ENCODE measurements around the gene AFAP1L1.

The AFAP1L1 gene

DNA sequence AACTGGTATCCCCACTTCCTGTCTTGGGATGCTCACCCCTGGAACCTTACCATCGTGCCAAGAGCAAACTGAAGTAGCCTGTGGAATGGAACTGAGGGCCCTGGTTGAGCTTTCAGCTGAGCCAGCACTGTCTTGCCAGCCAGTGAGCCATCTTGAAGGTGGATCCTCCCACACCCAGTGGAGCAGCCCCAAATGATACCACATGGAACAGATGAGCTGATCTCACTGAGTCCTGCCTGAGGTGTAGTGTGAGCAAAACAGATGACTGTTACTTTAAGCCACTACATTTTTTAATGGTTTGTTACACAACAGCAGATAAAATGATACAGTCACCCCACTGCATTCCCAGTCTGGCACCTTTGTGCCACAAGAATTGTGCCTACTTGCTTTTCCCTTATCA lies 84.0 kb downstream of the AFAP1L1 start:
- DNase-seq = no peak

DNA sequence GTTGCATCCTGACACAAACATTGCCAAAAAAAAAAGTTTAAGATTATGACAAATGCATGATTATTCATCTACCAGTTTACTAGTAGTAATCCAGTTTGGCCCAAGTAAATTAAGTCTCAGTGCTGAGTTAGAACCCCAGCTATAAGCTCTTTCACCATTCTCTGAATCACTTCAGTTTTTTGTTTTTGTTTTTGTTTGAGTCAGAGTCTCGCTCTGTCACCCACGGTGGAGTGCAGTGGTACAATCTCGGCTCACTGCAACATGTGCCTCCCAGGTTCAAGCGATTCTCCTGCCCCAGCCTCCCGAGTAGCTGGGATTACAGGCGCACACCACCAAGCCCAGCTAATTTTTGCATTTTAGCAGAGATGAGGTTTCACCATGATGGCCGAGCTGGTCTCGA lies 84.7 kb downstream of the AFAP1L1 start:
- no peak for DNase-seq

DNA sequence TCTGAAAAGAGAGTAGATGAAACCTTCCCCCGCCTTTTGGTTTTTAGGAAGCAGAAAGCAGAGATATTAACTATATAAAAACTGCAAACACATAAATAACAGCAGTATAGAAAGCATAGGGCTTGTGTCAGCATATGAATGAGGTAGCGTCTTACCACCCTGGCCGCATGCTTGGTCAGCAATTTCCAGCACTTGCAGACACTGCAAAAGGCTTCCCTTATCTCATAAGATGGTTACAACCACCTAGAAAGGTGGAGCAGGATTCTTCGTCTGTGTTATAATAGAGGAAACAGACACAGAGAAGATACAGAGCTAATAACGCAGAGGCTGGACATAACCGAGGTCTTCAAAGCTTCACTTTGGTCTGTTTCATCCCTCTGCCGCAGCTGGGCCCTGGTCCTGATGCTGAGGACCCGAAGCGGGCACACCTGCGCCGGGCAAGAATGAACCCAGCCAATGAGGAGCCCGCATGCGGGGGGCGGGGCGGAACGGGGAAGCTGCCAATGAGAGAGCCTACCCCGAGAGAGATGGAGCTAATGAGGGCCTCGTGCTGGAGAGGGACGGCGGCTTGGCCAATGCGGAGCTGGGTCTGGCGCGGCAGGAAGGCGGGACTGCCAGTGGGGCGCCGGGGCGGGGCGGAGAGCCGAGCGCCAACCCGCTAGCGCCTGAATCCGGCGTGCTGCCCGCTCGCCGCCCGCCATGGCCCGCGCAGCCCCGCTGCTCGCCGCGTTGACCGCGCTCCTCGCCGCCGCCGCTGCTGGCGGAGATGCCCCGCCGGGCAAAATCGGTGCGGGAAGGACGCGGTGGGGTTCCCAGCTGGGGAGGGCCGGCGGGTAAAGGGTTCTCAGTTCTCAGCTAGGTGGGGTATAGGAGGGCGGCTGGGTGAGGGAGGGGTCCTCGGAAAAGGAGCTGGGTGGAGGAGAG lies 86.0 kb downstream of the AFAP1L1 start, which contains the start of gene PCYOX1L:
Gene PCYOX1L (plus strand): TSS at position 677 of the 924 bp plus-strand sequence. CDS start 23 bp downstream, at position 700.
- DNase-seq = peak; percentile 98

DNA sequence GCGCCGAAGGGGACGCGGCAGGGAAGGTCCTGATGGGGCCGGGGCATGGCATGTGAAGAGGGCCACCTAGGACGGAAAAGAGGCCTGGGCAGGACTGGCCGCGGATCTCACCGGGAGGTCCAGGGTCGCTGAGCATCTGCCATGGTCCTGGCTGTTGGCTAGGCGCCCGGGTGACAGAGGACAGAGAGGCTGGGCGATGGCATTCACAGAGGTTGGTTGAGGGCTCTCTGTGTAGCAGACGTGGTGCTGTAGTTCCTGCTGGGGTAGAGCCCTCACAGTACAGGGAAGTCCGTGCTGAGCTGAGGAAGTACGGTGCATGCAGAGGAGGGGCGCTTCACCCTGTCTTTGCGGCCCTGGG lies 86.6 kb downstream of the AFAP1L1 start:
- peak; percentile 26 for DNase-seq

DNA sequence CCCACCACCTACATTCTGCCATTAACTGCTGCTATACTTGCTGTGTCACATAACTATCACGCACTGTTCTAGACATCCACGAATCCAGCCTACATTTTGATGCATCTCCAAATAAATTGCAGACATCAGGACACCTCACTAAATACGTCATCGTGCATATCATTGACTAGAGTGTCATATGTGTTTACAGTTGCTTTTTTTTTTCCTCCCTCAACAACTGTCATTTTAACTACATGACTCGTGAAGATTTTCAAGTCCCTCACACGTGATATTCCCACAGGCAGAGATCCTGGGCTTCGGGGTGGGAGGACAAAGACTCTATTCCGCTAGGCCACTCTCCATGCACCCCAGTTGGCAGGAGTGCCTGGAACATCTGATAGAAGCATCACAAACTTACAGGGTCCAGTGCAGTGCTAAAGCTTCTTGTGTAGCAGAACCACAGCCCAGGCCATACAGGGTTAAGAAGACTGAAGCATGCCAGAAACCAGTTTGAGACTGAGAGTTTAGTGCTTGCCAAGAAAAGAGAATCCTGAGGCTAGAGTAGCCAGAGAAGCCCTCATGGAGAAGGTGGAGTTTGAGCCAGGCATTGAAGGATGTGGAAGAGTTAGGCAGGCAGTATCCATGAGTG lies 87.3 kb downstream of the AFAP1L1 start:
- DNase-seq = no peak

DNA sequence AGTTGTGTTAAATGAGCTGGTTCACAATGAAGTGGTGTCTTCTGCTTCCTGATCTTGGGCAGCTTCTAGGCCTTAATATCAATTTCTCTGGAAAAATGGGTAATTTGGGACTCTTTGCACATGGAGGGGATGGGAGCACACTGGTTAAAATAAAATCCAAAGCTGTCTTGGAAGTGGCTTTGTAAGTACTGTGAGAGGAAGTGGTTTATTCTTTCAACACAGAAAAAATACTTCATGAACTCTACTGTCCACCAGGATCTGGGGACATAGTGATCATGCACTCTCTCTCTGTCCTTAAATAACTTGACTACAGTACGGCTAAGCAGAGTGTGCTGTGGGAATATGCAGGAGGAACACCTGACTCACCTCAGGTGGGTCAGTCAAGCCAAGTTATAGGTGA lies 88.6 kb downstream of the AFAP1L1 start:
- no peak for DNase-seq

DNA sequence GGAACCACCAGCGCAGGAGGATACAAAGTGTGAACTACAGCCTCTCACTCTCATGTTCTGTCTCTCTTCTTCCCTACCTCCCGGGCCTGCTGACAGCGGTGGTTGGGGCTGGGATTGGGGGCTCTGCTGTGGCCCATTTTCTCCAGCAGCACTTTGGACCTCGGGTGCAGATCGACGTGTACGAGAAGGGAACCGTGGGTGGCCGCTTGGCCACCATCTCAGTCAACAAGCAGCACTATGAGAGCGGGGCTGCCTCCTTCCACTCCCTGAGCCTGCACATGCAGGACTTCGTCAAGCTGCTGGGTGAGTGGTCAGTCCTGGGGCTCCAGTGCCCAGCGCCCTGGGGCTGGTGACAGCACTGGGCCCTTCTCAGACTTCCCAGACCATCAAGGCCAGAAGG lies 90.9 kb downstream of the AFAP1L1 start:
- DNase-seq = no peak

DNA sequence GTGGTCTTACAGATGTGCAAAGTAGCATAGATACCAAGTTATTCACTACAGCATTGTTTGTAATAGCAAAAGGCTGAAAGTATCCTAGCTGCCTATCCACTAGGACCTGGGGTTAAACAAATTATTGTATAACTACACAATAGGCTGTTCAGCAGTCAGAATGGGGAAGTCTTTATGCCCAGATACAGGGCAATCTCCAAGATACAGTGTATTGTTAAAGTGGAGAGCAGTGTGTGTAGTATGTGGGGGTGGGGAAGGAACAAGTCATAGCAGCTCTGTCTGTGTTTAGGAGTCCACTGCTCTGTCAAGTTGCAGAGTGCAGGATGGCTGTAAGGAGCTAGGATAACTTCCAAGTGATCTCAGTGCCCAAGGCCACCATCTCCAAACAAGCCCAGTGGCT lies 91.7 kb downstream of the AFAP1L1 start:
- DNase-seq = no peak

DNA sequence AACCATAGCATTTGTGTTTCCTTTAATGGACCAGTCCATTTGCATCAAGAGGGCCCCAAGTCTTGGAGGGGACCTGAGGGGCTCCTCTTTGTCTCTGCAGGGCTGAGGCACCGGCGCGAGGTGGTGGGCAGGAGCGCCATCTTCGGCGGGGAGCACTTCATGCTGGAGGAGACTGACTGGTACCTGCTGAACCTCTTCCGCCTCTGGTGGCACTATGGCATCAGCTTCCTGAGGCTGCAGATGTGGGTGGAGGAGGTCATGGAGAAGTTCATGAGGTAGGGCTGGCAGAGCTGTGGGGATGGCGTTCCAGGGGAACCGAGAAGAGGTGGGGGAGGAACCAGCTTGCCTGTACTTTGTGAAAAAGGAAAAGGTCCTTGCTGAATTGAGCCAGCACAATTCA lies 92.3 kb downstream of the AFAP1L1 start:
- no peak for DNase-seq

DNA sequence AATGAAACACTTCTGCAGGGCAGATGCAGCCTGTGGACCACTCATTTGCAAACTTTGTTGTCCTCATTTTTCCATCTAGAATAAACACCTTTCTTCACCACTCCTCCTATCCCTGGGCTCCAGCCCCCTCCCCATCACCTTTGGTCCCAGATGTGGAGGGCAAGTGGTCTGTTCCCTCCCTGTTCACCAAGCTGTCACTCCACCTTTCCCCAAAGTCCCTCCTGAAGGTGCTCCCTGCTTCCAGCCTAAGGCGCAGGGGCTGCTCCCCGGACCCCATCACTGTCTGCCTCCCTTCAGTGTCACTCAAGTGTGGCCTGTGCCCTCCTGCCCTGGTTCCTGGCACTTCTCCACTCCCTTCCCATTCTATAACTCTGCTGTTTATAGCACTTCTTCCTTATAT lies 93.1 kb downstream of the AFAP1L1 start:
- DNase-seq = no peak

DNA sequence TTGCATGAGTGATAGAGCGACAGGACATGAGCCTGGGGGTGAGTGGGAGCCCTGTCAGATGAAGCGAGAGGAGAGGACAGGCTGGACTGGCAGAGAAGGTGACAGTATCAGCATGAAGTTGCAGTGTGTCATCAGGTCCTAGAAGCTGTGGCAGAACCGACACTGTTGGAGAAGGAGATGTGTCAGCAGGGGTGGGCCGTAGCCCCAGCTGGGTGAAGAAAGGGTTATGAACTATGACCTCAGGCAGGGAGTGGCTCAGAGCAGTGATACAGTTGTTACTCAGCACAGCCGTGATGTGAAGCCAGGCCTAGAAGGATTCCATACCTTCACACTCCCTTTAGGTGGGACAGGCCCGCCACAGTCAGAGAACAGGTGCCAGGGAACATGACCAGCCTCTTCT lies 93.8 kb downstream of the AFAP1L1 start:
- DNase-seq = no peak

DNA sequence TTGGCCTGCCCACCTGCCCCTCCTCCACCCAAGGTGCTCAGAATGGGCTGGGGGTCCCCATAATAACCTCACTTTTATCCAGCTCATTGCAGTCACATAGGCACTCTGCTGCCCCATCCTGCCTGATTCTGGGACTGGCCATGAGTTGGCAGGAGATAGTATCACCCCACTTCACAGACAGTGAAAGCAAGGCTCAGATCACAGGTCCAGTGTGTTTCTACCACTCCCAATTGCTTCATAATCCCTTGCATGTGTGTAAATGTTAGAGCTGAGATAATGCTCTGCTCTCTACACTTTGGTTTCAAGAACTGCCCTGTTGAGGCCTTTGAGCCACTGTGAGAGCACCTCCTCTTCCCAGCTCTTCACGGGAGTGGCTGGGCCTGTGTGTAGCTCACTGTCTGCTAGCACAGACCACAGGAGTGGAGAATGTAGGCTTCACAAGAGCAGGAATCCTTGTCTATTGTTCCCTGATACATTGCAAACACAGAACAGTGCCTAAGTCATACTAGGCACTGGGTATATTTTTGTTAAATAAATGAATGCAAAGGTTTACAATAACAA lies 94.6 kb downstream of the AFAP1L1 start:
- DNase-seq = no peak

DNA sequence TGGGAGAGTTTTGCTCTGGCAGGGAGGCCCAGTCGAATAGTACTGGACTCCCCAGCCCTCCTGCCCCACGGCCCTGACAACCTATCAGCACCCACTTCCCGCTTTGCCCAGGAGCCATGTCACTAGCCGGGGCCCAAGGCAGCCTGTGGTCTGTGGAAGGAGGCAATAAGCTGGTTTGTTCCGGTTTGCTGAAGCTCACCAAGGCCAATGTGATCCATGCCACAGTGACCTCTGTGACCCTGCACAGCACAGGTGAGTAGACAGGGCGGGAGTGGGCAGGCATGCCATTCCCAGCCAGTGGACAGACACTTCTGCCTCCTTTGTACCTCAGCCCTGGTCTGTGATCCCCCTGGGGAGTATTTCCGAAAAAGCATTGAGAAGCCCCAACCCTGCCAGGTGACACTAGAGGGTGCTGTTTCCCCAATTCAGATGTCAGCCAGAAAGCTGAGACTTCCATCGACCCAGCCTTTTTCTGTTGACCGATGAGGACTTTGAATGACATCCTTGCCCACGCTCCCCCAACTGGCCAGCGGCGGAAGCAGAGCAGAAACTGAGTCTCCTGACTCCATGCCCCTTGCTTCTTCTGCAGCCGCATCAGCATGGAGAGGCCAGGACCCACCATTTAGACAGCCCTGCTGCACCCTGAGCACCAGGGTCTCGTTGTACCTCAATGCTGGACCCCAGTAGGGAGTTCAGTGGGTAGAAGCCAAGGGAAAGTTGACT lies 95.8 kb downstream of the AFAP1L1 start:
- DNase-seq = peak; percentile 50

DNA sequence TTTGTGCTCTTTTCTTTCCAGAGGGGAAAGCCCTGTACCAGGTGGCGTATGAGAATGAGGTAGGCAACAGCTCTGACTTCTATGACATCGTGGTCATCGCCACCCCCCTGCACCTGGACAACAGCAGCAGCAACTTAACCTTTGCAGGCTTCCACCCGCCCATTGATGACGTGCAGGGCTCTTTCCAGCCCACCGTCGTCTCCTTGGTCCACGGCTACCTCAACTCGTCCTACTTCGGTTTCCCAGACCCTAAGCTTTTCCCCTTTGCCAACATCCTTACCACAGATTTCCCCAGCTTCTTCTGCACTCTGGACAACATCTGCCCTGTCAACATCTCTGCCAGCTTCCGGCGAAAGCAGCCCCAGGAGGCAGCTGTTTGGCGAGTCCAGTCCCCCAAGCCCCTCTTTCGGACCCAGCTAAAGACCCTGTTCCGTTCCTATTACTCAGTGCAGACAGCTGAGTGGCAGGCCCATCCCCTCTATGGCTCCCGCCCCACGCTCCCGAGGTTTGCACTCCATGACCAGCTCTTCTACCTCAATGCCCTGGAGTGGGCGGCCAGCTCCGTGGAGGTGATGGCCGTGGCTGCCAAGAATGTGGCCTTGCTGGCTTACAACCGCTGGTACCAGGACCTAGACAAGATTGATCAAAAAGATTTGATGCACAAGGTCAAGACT lies 96.5 kb downstream of the AFAP1L1 start:
- no peak for DNase-seq

DNA sequence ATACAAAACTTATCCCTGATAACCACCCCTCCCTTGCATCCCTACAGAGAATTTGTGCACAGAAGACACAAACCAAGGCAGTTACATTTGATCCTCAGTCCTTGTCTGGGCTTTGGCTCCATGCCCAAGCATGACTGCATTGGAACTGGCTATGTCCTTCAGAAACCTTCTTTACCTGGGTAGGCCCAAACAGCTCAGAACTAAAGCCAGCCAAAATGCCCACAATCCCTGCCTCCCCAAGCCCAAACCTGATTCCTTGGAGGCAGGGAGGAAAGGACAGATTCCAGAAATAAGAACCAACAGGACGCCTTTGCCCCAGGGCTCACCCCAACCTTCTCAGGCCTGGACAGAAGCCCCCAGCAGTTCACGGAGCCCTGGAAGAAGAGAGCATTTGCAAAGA lies 99.2 kb downstream of the AFAP1L1 start:
- DNase-seq = no peak

DNA sequence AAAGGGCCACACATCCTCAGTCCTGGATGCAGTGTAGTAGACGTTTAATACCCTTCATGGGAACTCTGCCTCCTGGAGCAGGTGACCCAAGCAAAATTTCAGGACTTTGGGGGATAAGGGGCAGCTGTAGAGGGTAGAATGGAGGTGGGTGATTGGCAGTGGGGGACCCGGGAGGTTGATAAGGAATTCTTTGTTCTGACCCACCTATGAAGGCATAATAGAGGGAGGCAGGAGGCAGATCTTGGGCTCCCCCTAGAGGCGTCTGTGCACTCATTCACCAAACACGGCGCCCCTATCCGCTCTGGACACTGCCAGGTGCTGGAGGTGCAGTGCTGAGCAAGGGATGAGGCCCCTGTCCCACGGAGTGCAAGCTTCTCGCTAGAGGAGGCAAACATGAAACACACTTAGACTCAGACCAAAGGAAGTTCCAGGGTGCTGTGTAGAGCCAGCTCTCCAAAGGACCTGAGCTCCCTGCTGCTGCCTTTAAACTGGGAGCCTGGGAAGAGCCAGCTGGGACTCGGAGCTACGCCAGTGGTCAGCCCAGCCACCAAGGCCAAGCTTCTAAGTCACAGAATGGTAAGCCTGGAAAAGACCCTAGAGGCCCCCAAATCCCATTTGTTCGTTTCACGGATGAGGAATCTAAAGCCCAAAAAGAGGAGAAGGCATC lies 99.8 kb downstream of the AFAP1L1 start:
- DNase-seq = peak; percentile 66

DNA sequence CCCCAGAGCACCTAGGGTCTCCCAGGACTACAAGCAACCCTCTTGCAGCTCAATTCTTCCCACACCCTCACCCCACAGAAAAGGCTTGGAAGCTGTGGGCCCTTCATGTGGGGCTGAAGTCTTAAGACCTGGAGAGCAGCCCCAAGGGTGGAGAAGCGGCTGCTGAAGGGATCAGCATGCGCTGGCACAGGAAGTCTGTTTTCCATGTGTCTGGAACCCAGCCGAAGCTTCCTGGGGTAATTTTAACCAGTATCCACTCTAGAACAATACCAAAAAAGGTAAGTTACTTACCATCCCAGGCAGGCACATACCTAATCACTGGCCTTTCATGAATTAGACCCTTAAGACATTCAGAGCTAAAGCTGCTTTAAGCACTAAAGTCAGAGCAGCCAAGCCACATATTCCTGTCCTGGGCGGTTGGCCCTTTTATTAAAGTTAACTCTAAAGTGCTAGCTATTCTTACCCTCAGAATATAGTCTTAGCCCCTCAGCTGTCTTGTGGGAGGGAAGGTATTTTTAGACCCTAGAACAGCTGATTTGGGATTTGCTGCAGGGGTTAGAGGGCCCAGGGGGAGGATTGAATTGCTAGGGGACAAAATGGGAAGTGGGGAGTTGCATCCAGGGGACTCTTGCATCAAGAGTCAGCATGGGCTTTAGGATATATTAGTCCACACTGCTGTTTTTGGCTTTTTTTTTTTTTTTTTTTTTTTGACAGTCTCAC lies 100.6 kb downstream of the AFAP1L1 start:
- DNase-seq = no peak

DNA sequence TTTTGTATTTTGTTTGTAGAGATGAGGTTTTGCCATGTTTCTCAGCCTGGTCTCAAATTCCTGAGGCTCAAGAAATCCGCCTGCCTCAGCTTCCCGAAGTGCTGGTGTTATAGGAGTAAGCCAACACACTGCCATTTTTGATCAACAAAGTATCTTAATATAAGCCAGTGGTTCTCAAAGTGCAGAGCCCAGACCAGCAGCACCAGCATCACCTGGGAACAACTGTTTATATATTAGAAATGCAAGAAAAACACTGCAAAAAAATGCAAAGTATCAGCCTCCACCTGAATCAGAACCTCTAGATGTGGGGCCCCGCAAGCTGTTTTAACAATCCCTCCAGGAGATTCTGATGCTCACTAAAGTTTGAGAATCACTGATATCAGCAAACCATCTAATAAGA lies 101.3 kb downstream of the AFAP1L1 start:
- no peak for DNase-seq

DNA sequence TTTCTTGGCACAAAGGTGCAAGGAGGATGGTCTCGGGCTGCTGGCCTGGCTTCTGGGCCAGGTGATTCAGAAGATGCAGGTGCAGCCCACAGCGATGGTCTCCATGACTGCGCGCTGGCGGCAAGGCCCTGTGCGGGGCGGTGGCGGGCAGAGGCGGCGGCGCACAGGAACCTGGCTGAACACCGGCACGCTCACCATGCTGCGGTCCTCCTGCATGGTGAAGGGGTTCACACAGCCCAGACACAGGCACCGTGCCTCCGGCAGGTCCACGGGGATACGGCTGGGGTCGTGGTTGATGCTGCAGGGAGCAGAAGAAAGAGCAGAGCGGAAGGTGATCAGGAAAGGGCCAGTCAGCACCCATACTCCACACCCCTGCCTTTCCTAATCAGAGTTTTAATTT lies 102.6 kb downstream of the AFAP1L1 start:
- DNase-seq = no peak

DNA sequence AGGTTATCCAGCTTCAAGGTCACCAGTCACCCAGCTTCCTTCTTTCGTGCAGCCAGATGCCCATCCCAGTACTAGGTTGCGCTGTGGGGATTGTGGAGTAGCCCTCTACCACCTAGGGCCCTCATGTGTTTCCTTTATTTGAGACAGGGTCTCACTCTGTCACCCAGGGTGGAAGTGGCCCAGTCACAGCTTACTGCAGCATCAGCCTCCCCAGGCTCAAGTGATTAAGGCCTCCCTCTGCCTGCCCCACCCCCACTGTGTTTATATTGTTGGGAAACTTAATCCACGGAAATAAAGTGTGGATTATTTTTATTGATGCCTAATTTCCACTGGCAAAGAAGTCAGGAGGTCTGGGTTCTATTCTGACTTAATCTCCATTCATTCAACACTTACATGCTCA lies 103.1 kb downstream of the AFAP1L1 start:
- no peak for DNase-seq

DNA sequence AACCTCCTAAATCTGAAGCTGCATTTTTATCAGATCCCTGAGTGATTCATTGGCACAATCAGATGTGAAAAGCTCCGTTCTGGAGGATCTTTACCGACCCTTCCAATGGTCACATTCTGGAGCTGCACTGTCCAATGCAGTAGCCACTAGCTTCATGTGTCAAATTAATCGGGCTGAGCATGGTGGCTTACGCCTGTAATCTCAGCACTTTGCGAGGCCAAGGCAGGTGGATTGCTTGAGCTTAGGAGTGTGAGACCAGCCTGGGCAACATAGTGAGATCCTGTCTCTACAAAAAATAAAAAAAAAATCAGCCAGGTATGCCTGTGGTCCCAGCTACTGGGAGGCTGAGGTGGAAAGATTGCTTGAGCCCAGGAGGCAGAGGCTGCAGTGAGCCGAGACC lies 103.8 kb downstream of the AFAP1L1 start:
- DNase-seq = no peak

DNA sequence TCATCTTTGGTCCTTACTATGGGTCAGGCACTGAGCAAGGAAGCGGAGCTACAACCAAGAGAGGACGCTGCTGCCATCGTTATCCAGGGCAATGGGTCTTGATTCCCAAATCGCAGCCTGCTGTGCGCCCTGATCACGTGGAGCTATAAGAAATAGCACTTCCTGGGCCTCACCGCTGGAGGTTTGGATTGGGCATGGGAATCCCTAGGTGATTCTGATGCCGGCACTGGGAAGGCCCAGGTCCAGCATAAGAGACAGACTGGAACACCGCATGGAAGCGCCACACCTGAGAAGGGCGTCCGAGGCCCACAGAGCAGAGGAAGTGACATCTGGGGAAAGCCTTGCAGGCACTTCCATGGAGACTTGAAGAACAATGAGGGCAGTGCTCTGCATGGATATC lies 104.4 kb downstream of the AFAP1L1 start:
- DNase-seq = no peak

Data from stimulated activated CD4-positive, alpha-beta T cell treated with anti-CD3 and anti-CD28 coated beads, Interleukin-4, amount 100 ng/mL, for 1 hour (primary cell).